Measurements from ENCODE around the gene TM4SF5. TPM values are rescaled to one million over a fixed set of nuclear protein-coding genes. Genes with fewer than 3 reads are reported as not detected.

TM4SF5 gene
- total and polyA plus RNA-seq, 2 experiments from 2014 or later, result not detected

DNA sequence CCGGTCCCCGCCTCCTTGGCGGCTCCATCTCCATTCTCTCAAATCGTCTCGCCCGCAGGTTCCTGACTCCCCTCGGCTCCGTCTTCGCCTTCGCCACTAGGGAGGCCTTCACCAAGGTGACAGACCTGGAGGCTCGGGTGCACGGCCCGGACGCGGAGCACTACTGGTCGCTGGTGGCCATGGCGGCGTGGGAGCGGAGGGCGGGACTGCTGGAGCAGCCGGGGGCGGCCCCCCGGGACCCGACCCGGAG is 17.9 kb downstream of the TM4SF5 start:
- H3K4me1 ChIP-seq (ENCODE audit: insufficient read depth), result peaks cover 19% of the 10 kb centered on the region; the same call in 1 of the 2 replicates
- WGBS, 2 experiments (ENCODE audit: low coverage in 1 of 2, low lambda C conversion rate in 2 of 2, missing lambda C conversion rate in 2 of 2), result 1 to 2% methylated on average over 22 to 25 of the region's 25 CpGs
- H3K4me2 ChIP-seq (ENCODE audit: unreplicated experiment), result peak overlapping the region; percentile 84
- peak overlapping the region; percentile 81 for H3K27ac ChIP-seq
- no peaks in the 10 kb centered on the region for H3K27me3 ChIP-seq (replicated peaks; ENCODE audit: insufficient read depth)
- H3K9ac ChIP-seq, result peak overlapping the region; percentile 85
- peaks cover 15% of the 10 kb centered on the region for H3F3A ChIP-seq (ENCODE audit: insufficient read depth)
- no peaks in the 10 kb centered on the region for H3K79me2 ChIP-seq (ENCODE audit: insufficient read depth)
- TF ChIP-seq EZH2phosphoT487 (IDR thresholded peaks at IDR 0.05; ENCODE audit: insufficient read depth, low read depth), result no peak
- no peak for TF ChIP-seq EZH2 (IDR thresholded peaks at IDR 0.05; ENCODE audit: insufficient read depth, poor library complexity, severe bottlenecking)
- no peak for DNase-seq
- peak overlapping the region; percentile 83 for H2AFZ ChIP-seq
- peak overlapping the region; percentile 88 for H3K4me3 ChIP-seq
- H3K9me3 ChIP-seq (ENCODE audit: low read depth), result no peaks in the 10 kb centered on the region
- in situ Hi-C loops (cut with MboI), result no loop called here
- H3K9me2 ChIP-seq (ENCODE audit: insufficient read depth), result no peaks in the 10 kb centered on the region
- H3K36me3 ChIP-seq (ENCODE audit: low read depth), result no peaks in the 10 kb centered on the region
- H4K20me1 ChIP-seq (ENCODE audit: insufficient read depth), result no peaks in the 10 kb centered on the region

DNA sequence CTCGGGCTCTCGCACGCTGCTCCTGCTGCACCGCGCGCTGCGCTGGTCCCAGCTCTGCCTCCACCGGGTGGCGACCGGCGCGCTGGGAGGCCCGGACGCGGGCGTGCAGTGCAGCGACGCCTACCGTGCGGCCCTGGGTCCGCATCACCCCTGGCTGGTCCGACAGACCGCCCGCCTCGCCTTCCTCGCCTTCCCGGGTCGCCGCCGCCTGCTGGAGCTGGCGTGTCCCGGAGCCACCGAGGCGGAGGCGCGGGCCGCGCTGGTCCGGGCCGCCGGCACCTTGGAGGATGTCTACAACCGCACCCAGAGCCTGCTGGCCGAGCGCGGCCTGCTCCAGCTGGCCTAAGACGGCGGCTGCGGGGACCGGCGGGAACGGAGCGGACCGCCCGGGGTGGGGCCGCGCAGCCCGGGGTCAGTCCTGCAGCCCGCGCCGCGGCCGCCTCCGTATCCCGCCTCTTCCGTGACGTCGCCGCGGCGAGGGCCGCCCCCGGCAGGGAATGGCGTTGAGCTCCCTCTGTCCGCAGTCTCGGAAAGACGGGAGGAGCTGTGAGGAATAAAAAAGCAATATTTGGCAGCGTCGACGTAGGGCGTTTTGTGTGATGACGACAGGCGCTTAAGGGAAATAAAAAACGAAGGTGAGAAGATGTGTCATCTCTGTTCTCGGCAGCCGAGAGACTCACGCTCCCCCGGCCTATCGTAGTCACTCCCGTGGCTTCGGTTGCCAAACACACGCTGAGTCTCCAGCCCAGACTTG is 18.4 kb downstream of the TM4SF5 start:
- peaks cover 19% of the 10 kb centered on the region; the same call in 1 of the 2 replicates for H3K4me1 ChIP-seq (ENCODE audit: insufficient read depth)
- peak overlapping the region; percentile 88 for H3K4me3 ChIP-seq
- peak overlapping the region; percentile 84 for H3K4me2 ChIP-seq (ENCODE audit: unreplicated experiment)
- H3K9ac ChIP-seq, result peak overlapping the region; percentile 85
- peak overlapping the region; percentile 81 for H3K27ac ChIP-seq
- no peaks in the 10 kb centered on the region for H4K20me1 ChIP-seq (ENCODE audit: insufficient read depth)
- no peaks in the 10 kb centered on the region for H3K9me2 ChIP-seq (ENCODE audit: insufficient read depth)
- TF ChIP-seq EZH2phosphoT487 (IDR thresholded peaks at IDR 0.05; ENCODE audit: insufficient read depth, low read depth) (no peak), EZH2 (IDR thresholded peaks at IDR 0.05; ENCODE audit: insufficient read depth, poor library complexity, severe bottlenecking) (no peak)
- peaks cover 15% of the 10 kb centered on the region for H3F3A ChIP-seq (ENCODE audit: insufficient read depth)
- no peaks in the 10 kb centered on the region for H3K79me2 ChIP-seq (ENCODE audit: insufficient read depth)
- H3K9me3 ChIP-seq (ENCODE audit: low read depth), result no peaks in the 10 kb centered on the region
- peak overlapping the region; percentile 83 for H2AFZ ChIP-seq
- in situ Hi-C loops (cut with MboI), result loop anchor here (10.0 kb wide), 1 partner anchor 95 kb away; no protein-coding TSS in a partner anchor
- peak; percentile 97 for DNase-seq
- H3K36me3 ChIP-seq (ENCODE audit: low read depth), result no peaks in the 10 kb centered on the region
- WGBS, 2 experiments (ENCODE audit: low coverage in 1 of 2, low lambda C conversion rate in 2 of 2, missing lambda C conversion rate in 2 of 2), result 2% methylated on average over 50 to 73 of the region's 91 CpGs
- no peaks in the 10 kb centered on the region for H3K27me3 ChIP-seq (replicated peaks; ENCODE audit: insufficient read depth)

DNA sequence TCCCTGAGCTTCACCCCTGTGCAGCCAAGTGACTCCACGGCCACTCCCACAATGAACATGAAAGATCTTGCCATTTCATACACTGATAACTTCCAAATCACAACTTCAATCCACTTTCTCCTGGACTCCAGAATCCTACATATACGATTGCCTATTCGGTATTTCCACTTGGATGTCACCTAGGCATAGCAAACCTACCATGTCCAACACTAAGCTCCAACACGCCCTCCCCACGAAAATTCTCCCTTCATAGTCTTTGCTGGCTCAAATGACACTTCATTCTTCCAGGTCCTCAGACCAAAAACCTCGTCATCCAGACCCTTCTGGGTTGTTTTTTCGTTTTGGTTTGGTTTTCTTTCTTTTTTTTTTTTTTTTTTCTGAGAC is 19.0 kb downstream of the TM4SF5 start:
- no peak for DNase-seq
- TF ChIP-seq EZH2 (IDR thresholded peaks at IDR 0.05; ENCODE audit: insufficient read depth, poor library complexity, severe bottlenecking), result no peak
- no peak for TF ChIP-seq EZH2phosphoT487 (IDR thresholded peaks at IDR 0.05; ENCODE audit: insufficient read depth, low read depth)
- Histone ChIP-seq H3K27ac (peak overlapping the region; percentile 81), H3K79me2 (ENCODE audit: insufficient read depth) (no peaks in the 10 kb centered on the region), H3K4me2 (ENCODE audit: unreplicated experiment) (peak overlapping the region; percentile 84), H3K36me3 (ENCODE audit: low read depth) (no peaks in the 10 kb centered on the region), H3K9me2 (ENCODE audit: insufficient read depth) (no peaks in the 10 kb centered on the region), H3K9me3 (ENCODE audit: low read depth) (no peaks in the 10 kb centered on the region), H3K4me3 (peak overlapping the region; percentile 88), H4K20me1 (ENCODE audit: insufficient read depth) (no peaks in the 10 kb centered on the region), H3K27me3 (replicated peaks; ENCODE audit: insufficient read depth) (no peaks in the 10 kb centered on the region), H3K4me1 (ENCODE audit: insufficient read depth) (peaks cover 14% of the 10 kb centered on the region; the same call in 1 of the 2 replicates), H2AFZ (peak overlapping the region; percentile 83), H3F3A (ENCODE audit: insufficient read depth) (peaks cover 15% of the 10 kb centered on the region), H3K9ac (peak overlapping the region; percentile 85)
- 37 to 42% methylated on average over 7 of the region's 7 CpGs for WGBS, 2 experiments (ENCODE audit: low coverage in 1 of 2, low lambda C conversion rate in 2 of 2, missing lambda C conversion rate in 2 of 2)
- in situ Hi-C loops (cut with MboI), result loop anchor here (10.0 kb wide), 1 partner anchor 94 kb away; no protein-coding TSS in a partner anchor

DNA sequence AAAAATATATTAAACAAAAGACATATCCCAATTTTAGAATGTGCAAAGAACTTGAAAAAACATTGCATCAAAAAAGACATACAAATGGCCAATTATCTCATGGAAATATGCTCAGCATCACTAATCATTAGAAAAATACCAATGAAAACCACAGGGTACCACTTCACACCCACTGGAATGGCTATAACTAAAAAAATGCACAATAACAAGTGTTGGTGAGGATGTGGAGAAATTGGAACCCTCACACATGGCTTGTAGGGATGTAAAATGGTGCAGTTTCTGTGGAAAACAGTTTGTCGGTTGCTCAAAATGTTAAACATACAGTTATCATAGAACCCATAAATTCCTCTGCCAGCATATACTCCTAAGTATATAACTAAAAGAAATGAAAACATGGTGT is 23.5 kb downstream of the TM4SF5 start:
- peaks cover 26% of the 10 kb centered on the region for H3K79me2 ChIP-seq (ENCODE audit: insufficient read depth)
- no peak overlapping the region for H3K4me3 ChIP-seq
- H3K27me3 ChIP-seq (replicated peaks; ENCODE audit: insufficient read depth), result no peaks in the 10 kb centered on the region
- H3K9ac ChIP-seq, result peak overlapping the region; percentile 86; the same call in 1 of the 2 replicates
- H3K36me3 ChIP-seq (ENCODE audit: low read depth), result 0 out of 2 replicates have a peak, but pooled peaks cover 6% of the 10 kb centered on the region
- H3K27ac ChIP-seq, result peak overlapping the region; percentile 71; the same call in 1 of the 2 replicates
- in situ Hi-C loops (cut with MboI), result loop anchor here (10.0 kb wide), 1 partner anchor 90 kb away; no protein-coding TSS in a partner anchor
- H3K4me1 ChIP-seq (ENCODE audit: insufficient read depth), result no peaks in the 10 kb centered on the region
- WGBS, 2 experiments (ENCODE audit: low coverage in 1 of 2, low lambda C conversion rate in 2 of 2, missing lambda C conversion rate in 2 of 2), result 100% methylated on average over 1 of the region's 1 CpG
- no peaks in the 10 kb centered on the region for H4K20me1 ChIP-seq (ENCODE audit: insufficient read depth)
- TF ChIP-seq EZH2 (IDR thresholded peaks at IDR 0.05; ENCODE audit: insufficient read depth, poor library complexity, severe bottlenecking) (no peak), EZH2phosphoT487 (IDR thresholded peaks at IDR 0.05; ENCODE audit: insufficient read depth, low read depth) (no peak)
- no peaks in the 10 kb centered on the region for H3K9me3 ChIP-seq (ENCODE audit: low read depth)
- peaks cover 3% of the 10 kb centered on the region; the same call in 1 of the 2 replicates for H3F3A ChIP-seq (ENCODE audit: insufficient read depth)
- DNase-seq, result no peak
- no peak overlapping the region for H3K4me2 ChIP-seq (ENCODE audit: unreplicated experiment)
- peak overlapping the region; percentile 93 for H2AFZ ChIP-seq
- H3K9me2 ChIP-seq (ENCODE audit: insufficient read depth), result no peaks in the 10 kb centered on the region
